HepG2 (cell line): ENCODE results near the gene MYOM1. TPM values are rescaled to one million over a fixed set of nuclear protein-coding genes. Genes with fewer than 3 reads are reported as not detected.

Experiments
- ETV6 ChIP-seq: sonication (generic); formaldehyde crosslinking; conservative IDR thresholded peaks from 2 replicates; pipeline ENCODE4 v1.4.0; 2020; ENCODE audit warnings: missing genetic modification reagents
- FOXM1 ChIP-seq: sonication (generic); formaldehyde crosslinking; IDR thresholded peaks from 2 replicates; pipeline ENCODE4 v1.5.0; 2020; ENCODE audit warnings: missing genetic modification reagents
- FOXP4 ChIP-seq: sonication (generic); formaldehyde crosslinking; IDR thresholded peaks from 2 replicates; pipeline ENCODE4 v1.4.0; 2020; ENCODE audit warnings: missing genetic modification reagents
- GLI4 ChIP-seq: sonication (generic); formaldehyde crosslinking; IDR thresholded peaks from 2 replicates; pipeline ENCODE4 v1.5.1; 2020; ENCODE audit warnings: missing genetic modification reagents, mild to moderate bottlenecking, moderate library complexity, borderline replicate concordance
- GMEB2 ChIP-seq: IDR thresholded peaks from 2 replicates; pipeline ENCODE4 v1.6.1; 2016; ENCODE audit warnings: missing biosample characterization, missing genetic modification reagents, low read depth
- KAT2B ChIP-seq: fragments of 150-350 bp; IDR thresholded peaks from 2 replicates; pipeline ENCODE4 v1.6.1; 2014; ENCODE audit warnings: low read depth, low read length, borderline replicate concordance
- KDM6A ChIP-seq: IDR thresholded peaks from 2 replicates; pipeline ENCODE4 v1.6.1; 2016; ENCODE audit warnings: low read depth
- MAF1 ChIP-seq: sonication (generic); formaldehyde crosslinking; IDR thresholded peaks from 2 replicates; pipeline ENCODE4 v1.5.0; 2020; ENCODE audit warnings: missing genetic modification reagents, borderline replicate concordance
- MAFG ChIP-seq: sonication (generic); formaldehyde crosslinking; IDR thresholded peaks from 2 replicates; pipeline ENCODE4 v1.5.1; 2020; ENCODE audit warnings: mild to moderate bottlenecking, missing genetic modification reagents
- MXD3 ChIP-seq: IDR thresholded peaks from 2 replicates; pipeline ENCODE4 v1.6.1; 2016; ENCODE audit warnings: mild to moderate bottlenecking, missing biosample characterization, missing genetic modification reagents
- ONECUT2 ChIP-seq: sonication (generic); formaldehyde crosslinking; IDR thresholded peaks from 2 replicates; pipeline ENCODE4 v1.4.0; 2020; ENCODE audit warnings: missing genetic modification reagents
- PATZ1 ChIP-seq: sonication (generic); formaldehyde crosslinking; IDR thresholded peaks from 2 replicates; pipeline ENCODE4 v1.4.0; 2020; ENCODE audit warnings: missing genetic modification reagents
- SCMH1 ChIP-seq: sonication (generic); formaldehyde crosslinking; IDR thresholded peaks from 2 replicates; pipeline ENCODE4 v1.9.0; 2021; ENCODE audit warnings: missing genetic modification reagents, mild to moderate bottlenecking, borderline replicate concordance
- TBX2 ChIP-seq: sonication (generic); formaldehyde crosslinking; IDR thresholded peaks from 2 replicates; pipeline ENCODE4 v1.5.0; 2020; ENCODE audit warnings: missing genetic modification reagents, mild to moderate bottlenecking, borderline replicate concordance
- TBX3 ChIP-seq: fragments of 450-650 bp; IDR thresholded peaks from 2 replicates; pipeline ENCODE4 v1.6.1; 2017; ENCODE audit warnings: antibody characterized with exemption, mild to moderate bottlenecking, inconsistent platforms, borderline replicate concordance
- TEAD2 ChIP-seq: sonication (generic); formaldehyde crosslinking; IDR thresholded peaks from 2 replicates; pipeline ENCODE4 v1.9.0; 2021; ENCODE audit warnings: missing genetic modification reagents
- ZNF225 ChIP-seq: sonication (generic); formaldehyde crosslinking; IDR thresholded peaks from 2 replicates; pipeline ENCODE4 v1.4.0; 2020; ENCODE audit warnings: mild to moderate bottlenecking, missing genetic modification reagents
- ZNF432 ChIP-seq: sonication (generic); formaldehyde crosslinking; IDR thresholded peaks from 2 replicates; pipeline ENCODE4 v1.5.0; 2020; ENCODE audit warnings: missing genetic modification reagents, mild to moderate bottlenecking, borderline replicate concordance
- ZNF441 ChIP-seq: sonication (generic); formaldehyde crosslinking; IDR thresholded peaks from 2 replicates; pipeline ENCODE4 v1.7.0; 2021; ENCODE audit warnings: missing genetic modification reagents, borderline replicate concordance
- ZNF446 ChIP-seq: sonication (generic); formaldehyde crosslinking; IDR thresholded peaks from 2 replicates; pipeline ENCODE4 v1.5.0; 2020; ENCODE audit warnings: mild to moderate bottlenecking, missing genetic modification reagents
- ZNF605 ChIP-seq: sonication (generic); formaldehyde crosslinking; IDR thresholded peaks from 2 replicates; pipeline ENCODE4 v1.8.0; 2022; ENCODE audit warnings: mild to moderate bottlenecking, missing genetic modification reagents
- ZNF782 ChIP-seq: sonication (generic); formaldehyde crosslinking; IDR thresholded peaks from 2 replicates; pipeline ENCODE4 v1.4.0; 2020; ENCODE audit warnings: missing genetic modification reagents, mild to moderate bottlenecking, borderline replicate concordance
- ZZZ3 ChIP-seq: sonication (generic); formaldehyde crosslinking; IDR thresholded peaks from 2 replicates; pipeline ENCODE4 v1.4.0; 2020; ENCODE audit warnings: missing genetic modification reagents, mild to moderate bottlenecking, borderline replicate concordance
- polyA plus RNA-seq, 8 experiments: library from polyadenylated mRNA; depleted of rRNA in 3 of 8; stranded (reverse) in 7 of 8; unstranded in 1 of 8; fragments of >200 nt; fragmentation: Illumina TruSeq in 4 of 8; extraction: Trizol in 4 of 8; gene quantifications; 2 replicates each; pipeline versions ENCODE4 v1.2.1 to v1.2.3, GENCODE V29; 2011 to 2016; ENCODE audit warnings: low read depth in 4 of 8, missing spikeins in 1 of 8, mixed read lengths in 1 of 8; ENCODE audit not compliant: insufficient read depth in 1 of 8
- total RNA-seq, 5 experiments: library from RNA; depleted of rRNA; stranded (reverse); fragments of >200 nt; fragmentation: Illumina TruSeq; extraction: Trizol; gene quantifications; 2 replicates each; pipeline ENCODE4 v1.2.3, GENCODE V29; 2016; ENCODE audit warnings: low read depth in 1 of 5
- TF ChIP-seq, protein P1 (sequence below): IDR thresholded peaks from 2 replicates; pipeline ENCODE4 v1.6.1; 2016

Gene MYOM1
- total and polyA plus RNA-seq, 2 of the 13 experiments (the other 11 are each of a cell fraction or from before 2014, with no cell fraction given): 0.46 to 0.98 TPM

- TF ChIP-seq FOXP4 (CRISPR knock-in tag) (peak; percentile 39; the same call in 1 of the 2 replicates), ZNF446 (CRISPR knock-in tag) (no peak), ETV6 (CRISPR knock-in tag) (no peak), GLI4 (CRISPR knock-in tag) (no peak), KAT2B (no peak), MAF1 (0 out of 2 replicates have a peak, but pooled peaks have one; percentile 36), MXD3 (CRISPR knock-in tag) (no peak), ZNF605 (CRISPR knock-in tag) (no peak), MAFG (no peak), PATZ1 (CRISPR knock-in tag) (peak; percentile 55), ZNF432 (CRISPR knock-in tag) (no peak), SCMH1 (CRISPR knock-in tag) (no peak), TBX3 (no peak), ZNF782 (CRISPR knock-in tag) (no peak), ZNF225 (no peak), ONECUT2 (CRISPR knock-in tag) (0 out of 2 replicates have a peak, but pooled peaks have one; percentile 30), ZNF441 (CRISPR knock-in tag) (no peak), KDM6A (CRISPR knock-in tag) (no peak), FOXM1 (no peak), TBX2 (CRISPR knock-in tag) (peak; percentile 72), ZZZ3 (no peak), GMEB2 (CRISPR knock-in tag) (no peak), TEAD2 (CRISPR knock-in tag) (no peak)
- TF ChIP-seq, protein P1, sequence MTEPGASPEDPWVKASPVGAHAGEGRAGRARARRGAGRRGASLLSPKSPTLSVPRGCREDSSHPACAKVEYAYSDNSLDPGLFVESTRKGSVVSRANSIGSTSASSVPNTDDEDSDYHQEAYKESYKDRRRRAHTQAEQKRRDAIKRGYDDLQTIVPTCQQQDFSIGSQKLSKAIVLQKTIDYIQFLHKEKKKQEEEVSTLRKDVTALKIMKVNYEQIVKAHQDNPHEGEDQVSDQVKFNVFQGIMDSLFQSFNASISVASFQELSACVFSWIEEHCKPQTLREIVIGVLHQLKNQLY: no peak
These were observed 156.7 kb downstream of the MYOM1 start (continued) for GRCh38 chr18:3062798-3063680.
